H9 (cell line): Measurements from ENCODE around the gene FRZB. TPM values are rescaled to one million over a fixed set of nuclear protein-coding genes. Genes with fewer than 3 reads are reported as not detected.

Source experiments
- DNase-seq: peaks from one replicate; pipeline ENCODE4 v3.0.0-alpha.2; 2017
- H2AFZ ChIP-seq: one replicate; pipeline ENCODE4 v1.6.1; 2013; ENCODE audit warnings: mild to moderate bottlenecking, low read length, control low read depth, moderate library complexity
- H2AK5ac ChIP-seq: 2 replicates; pipeline ENCODE4 v1.6.1; 2013; ENCODE audit warnings: low read length, control low read depth, mixed read lengths; ENCODE audit not compliant: insufficient read length
- H2BK120ac ChIP-seq: one replicate; pipeline ENCODE4 v1.6.1; 2013; ENCODE audit warnings: low read depth, mild to moderate bottlenecking, low read length, control low read depth, inconsistent platforms; ENCODE audit not compliant: poor library complexity, severe bottlenecking
- H2BK12ac ChIP-seq: 2 replicates; pipeline ENCODE4 v1.6.1; 2013; ENCODE audit warnings: low read length, control low read depth, mixed read lengths, low read depth; ENCODE audit not compliant: insufficient read length
- H2BK15ac ChIP-seq: 2 replicates; pipeline ENCODE4 v1.6.1; 2013; ENCODE audit warnings: low read depth, low read length, control low read depth
- H2BK20ac ChIP-seq: one replicate; pipeline ENCODE4 v1.6.1; 2013; ENCODE audit warnings: low read depth, mild to moderate bottlenecking, low read length, control low read depth, inconsistent platforms; ENCODE audit not compliant: poor library complexity, severe bottlenecking
- H2BK5ac ChIP-seq: 2 replicates; pipeline ENCODE4 v1.6.1; 2013; ENCODE audit warnings: low read length, control low read depth, mixed read lengths; ENCODE audit not compliant: insufficient read length
- H3K14ac ChIP-seq: 2 replicates; pipeline ENCODE4 v1.6.1; 2013; ENCODE audit warnings: low read length, control low read depth; ENCODE audit not compliant: insufficient read depth
- H3K18ac ChIP-seq: 2 replicates; pipeline ENCODE4 v1.6.1; 2013; ENCODE audit warnings: low read depth, mild to moderate bottlenecking, mixed read lengths, low read length, control low read depth; ENCODE audit not compliant: insufficient read length
- H3K23ac ChIP-seq: 2 replicates; pipeline ENCODE4 v1.6.1; 2013; ENCODE audit warnings: low read length, control low read depth, mixed read lengths, low read depth; ENCODE audit not compliant: insufficient read length
- H3K23me2 ChIP-seq: 2 replicates; pipeline ENCODE4 v1.6.1; 2013; ENCODE audit warnings: low read depth, mild to moderate bottlenecking, mixed read lengths, low read length, control low read depth; ENCODE audit not compliant: insufficient read length, poor library complexity, severe bottlenecking
- H3K27ac ChIP-seq: 2 replicates; pipeline ENCODE4 v1.5.1; 2013; ENCODE audit warnings: low read length, control low read depth, mixed read lengths, low read depth; ENCODE audit not compliant: insufficient read length
- H3K27me3 ChIP-seq: 2 replicates; pipeline ENCODE4 v1.6.1; 2013; ENCODE audit warnings: low read length, control low read depth, inconsistent platforms; ENCODE audit not compliant: insufficient read depth
- H3K4ac ChIP-seq: 2 replicates; pipeline ENCODE4 v1.6.1; 2013; ENCODE audit warnings: low read depth, mild to moderate bottlenecking, control low read depth, inconsistent platforms, low read length, moderate library complexity
- H3K4me1 ChIP-seq: 2 replicates; pipeline ENCODE4 v1.6.1; 2013; ENCODE audit warnings: low read length, control low read depth, inconsistent platforms; ENCODE audit not compliant: insufficient read depth
- H3K4me2 ChIP-seq: 2 replicates; pipeline ENCODE4 v1.6.1; 2013; ENCODE audit warnings: low read length, control low read depth, mixed read lengths; ENCODE audit not compliant: insufficient read length, insufficient read depth
- H3K56ac ChIP-seq: 2 replicates; pipeline ENCODE4 v1.6.1; 2013; ENCODE audit warnings: low read depth, mild to moderate bottlenecking, mixed read lengths, low read length, control low read depth; ENCODE audit not compliant: insufficient read length
- H3K79me1 ChIP-seq: 2 replicates; pipeline ENCODE4 v1.6.1; 2013; ENCODE audit warnings: low read depth, mild to moderate bottlenecking, moderate library complexity, low read length, control low read depth, inconsistent platforms; ENCODE audit not compliant: insufficient read depth, poor library complexity, severe bottlenecking
- H3K79me2 ChIP-seq: 2 replicates; pipeline ENCODE4 v1.6.1; 2013; ENCODE audit warnings: low read length, control low read depth, inconsistent platforms; ENCODE audit not compliant: insufficient read depth
- H3K9ac ChIP-seq: 2 replicates; pipeline ENCODE4 v1.6.1; 2013; ENCODE audit warnings: low read length, control low read depth, mixed read lengths; ENCODE audit not compliant: insufficient read length; ENCODE audit errors: extremely low read depth
- H3K9me3 ChIP-seq: one replicate; pipeline ENCODE4 v1.6.1; 2013; ENCODE audit warnings: low read depth, low read length, inconsistent platforms; ENCODE audit not compliant: control insufficient read depth
- H3T11ph ChIP-seq: one replicate; pipeline ENCODE4 v1.6.1; 2013; ENCODE audit warnings: mild to moderate bottlenecking, low read length, control low read depth, inconsistent platforms
- H4K20me1 ChIP-seq: one replicate; pipeline ENCODE4 v1.6.1; 2013; ENCODE audit not compliant: control insufficient read depth, insufficient read length, insufficient read depth
- H4K5ac ChIP-seq: 2 replicates; pipeline ENCODE4 v1.6.1; 2013; ENCODE audit warnings: low read depth, mild to moderate bottlenecking, mixed read lengths, low read length, control low read depth; ENCODE audit not compliant: insufficient read length
- H4K8ac ChIP-seq: replicated peaks from 2 replicates; pipeline ENCODE4 v1.6.1; 2013; ENCODE audit warnings: low read length, control low read depth, mixed read lengths, low read depth; ENCODE audit not compliant: insufficient read length
- H4K91ac ChIP-seq: 2 replicates; pipeline ENCODE4 v1.6.1; 2013; ENCODE audit warnings: low read depth, mild to moderate bottlenecking, moderate library complexity, mixed read lengths, low read length, control low read depth; ENCODE audit not compliant: insufficient read length
- H3K27ac Mint-ChIP-seq, 3 experiments: 2 replicates in 2 of 3; 3 replicates in 1 of 3; pipeline ENCODE4 v1.8.0; 2020 to 2021; ENCODE audit warnings: mixed read lengths in 3 of 3, mild to moderate bottlenecking in 1 of 3, moderate library complexity in 1 of 3
- H3K27me3 Mint-ChIP-seq: 2 replicates; pipeline ENCODE4 v1.8.0; 2021; ENCODE audit warnings: low read depth, mild to moderate bottlenecking, moderate library complexity, mixed read lengths
- H3K36me3 Mint-ChIP-seq, 3 experiments: 2 replicates in 2 of 3; 3 replicates in 1 of 3; pipeline ENCODE4 v1.8.0; 2020 to 2021; ENCODE audit warnings: low read depth in 3 of 3, mixed read lengths in 3 of 3; ENCODE audit not compliant: insufficient read depth in 1 of 3
- H3K4me1 Mint-ChIP-seq, 2 experiments: 2 replicates each; pipeline ENCODE4 v1.8.0; 2020; ENCODE audit warnings: mixed read lengths in 2 of 2
- H3K4me3 Mint-ChIP-seq, 2 experiments: 2 replicates in 1 of 2; 3 replicates in 1 of 2; pipeline ENCODE4 v1.8.0; 2020 to 2021; ENCODE audit warnings: mild to moderate bottlenecking in 2 of 2, mixed read lengths in 2 of 2, moderate library complexity in 1 of 2
- H3K9me3 Mint-ChIP-seq, 2 experiments: 2 replicates in 1 of 2; 3 replicates in 1 of 2; pipeline ENCODE4 v1.8.0; 2020; ENCODE audit warnings: mild to moderate bottlenecking in 2 of 2, mixed read lengths in 2 of 2, moderate library complexity in 1 of 2
- WGBS: extraction: QIAGEN DNeasy Blood & Tissue Kit; methylation state at CpG from one replicate; pipeline ENCODE4 v1.1.7; 2013; ENCODE audit warnings: missing lambda C conversion rate, low lambda C conversion rate, mixed read lengths; ENCODE audit not compliant: insufficient read length; ENCODE audit errors: extremely low coverage; 5-methylcytosine and 5-hydroxymethylcytosine counted together
- total RNA-seq: library from RNA; stranded (reverse); gene quantifications from 2 replicates; pipeline ENCODE4 v1.2.1, GENCODE V29; 2021
- TF ChIP-seq, protein P1 (sequence below): fragments of 200-600 bp; sonication (generic); conservative IDR thresholded peaks from 3 replicates; pipeline ENCODE4 v1.8.0; 2021; ENCODE audit warnings: antibody characterized with exemption, mild to moderate bottlenecking

The FRZB gene
- total RNA-seq, 1 experiment from 2014 or later = 1.1 TPM

- H3K4me2 ChIP-seq = no peak overlapping the region
- no peak overlapping the region for H3K56ac ChIP-seq
- no peak overlapping the region for H2BK5ac ChIP-seq
- H3K4ac ChIP-seq = no peak overlapping the region
- WGBS = no CpG with 5 or more reads among the region's 3 CpGs
- no peak overlapping the region for H3K23ac ChIP-seq
- no peak overlapping the region for H3K27ac ChIP-seq
- Mint-ChIP-seq H3K9me3 (no peaks in the 10 kb centered on the region; a peak in 1 of 5 replicates), H3K4me3 (no peak overlapping the region), H3K27ac (no peak overlapping the region), H3K27me3 (peaks cover 3% of the 10 kb centered on the region), H3K36me3 (no peaks in the 10 kb centered on the region), H3K4me1 (peaks cover 31 to 34% of the 10 kb centered on the region in 2 experiments)
- no peak overlapping the region for H2AK5ac ChIP-seq
- no peak overlapping the region for H4K8ac ChIP-seq
- no peaks in the 10 kb centered on the region for H4K20me1 ChIP-seq
- no peak overlapping the region for H3K18ac ChIP-seq
- H3K23me2 ChIP-seq = no peaks in the 10 kb centered on the region
- H2AFZ ChIP-seq = no peak overlapping the region
- H3K79me2 ChIP-seq = no peaks in the 10 kb centered on the region
- H3K79me1 ChIP-seq = no peaks in the 10 kb centered on the region
- H3K27me3 ChIP-seq = no peaks in the 10 kb centered on the region
- DNase-seq = no peak
- H2BK20ac ChIP-seq = no peak overlapping the region
- H3K14ac ChIP-seq = no peak overlapping the region
- no peak overlapping the region for H3K9ac ChIP-seq
- H2BK120ac ChIP-seq = no peak overlapping the region
- no peak overlapping the region for H4K5ac ChIP-seq
- H3T11ph ChIP-seq = no peak overlapping the region
- no peak overlapping the region for H4K91ac ChIP-seq
- H3K4me1 ChIP-seq = peaks cover 8% of the 10 kb centered on the region; the same call in 1 of the 2 replicates
- H2BK15ac ChIP-seq = no peak overlapping the region
- H2BK12ac ChIP-seq = no peak overlapping the region
- H3K9me3 ChIP-seq = no peaks in the 10 kb centered on the region
- TF ChIP-seq, protein P1, sequence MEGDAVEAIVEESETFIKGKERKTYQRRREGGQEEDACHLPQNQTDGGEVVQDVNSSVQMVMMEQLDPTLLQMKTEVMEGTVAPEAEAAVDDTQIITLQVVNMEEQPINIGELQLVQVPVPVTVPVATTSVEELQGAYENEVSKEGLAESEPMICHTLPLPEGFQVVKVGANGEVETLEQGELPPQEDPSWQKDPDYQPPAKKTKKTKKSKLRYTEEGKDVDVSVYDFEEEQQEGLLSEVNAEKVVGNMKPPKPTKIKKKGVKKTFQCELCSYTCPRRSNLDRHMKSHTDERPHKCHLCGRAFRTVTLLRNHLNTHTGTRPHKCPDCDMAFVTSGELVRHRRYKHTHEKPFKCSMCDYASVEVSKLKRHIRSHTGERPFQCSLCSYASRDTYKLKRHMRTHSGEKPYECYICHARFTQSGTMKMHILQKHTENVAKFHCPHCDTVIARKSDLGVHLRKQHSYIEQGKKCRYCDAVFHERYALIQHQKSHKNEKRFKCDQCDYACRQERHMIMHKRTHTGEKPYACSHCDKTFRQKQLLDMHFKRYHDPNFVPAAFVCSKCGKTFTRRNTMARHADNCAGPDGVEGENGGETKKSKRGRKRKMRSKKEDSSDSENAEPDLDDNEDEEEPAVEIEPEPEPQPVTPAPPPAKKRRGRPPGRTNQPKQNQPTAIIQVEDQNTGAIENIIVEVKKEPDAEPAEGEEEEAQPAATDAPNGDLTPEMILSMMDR = no peak
Observed at GRCh38 chr2:182814804-182815203, 51.6 kb downstream of the FRZB start.
